Iris pigment epithelial cell (primary cell): Measurements from ENCODE around the gene HDAC4.

Experiments
- DNase-seq: peaks from one replicate; pipeline ENCODE4 v3.0.0-alpha.2; 2011; ENCODE audit warnings: low read depth

The HDAC4 gene

GRCh38 chr2:239200646-239201530, 199.9 kb downstream of the HDAC4 start:
- DNase-seq = no peak

- DNase-seq = peak; percentile 63
These were observed 201.6 kb downstream of the HDAC4 start for GRCh38 chr2:239199041-239199768.

- no peak for DNase-seq
These were observed 202.6 kb downstream of the HDAC4 start for GRCh38 chr2:239198221-239198620.

- DNase-seq = no peak
These were observed 203.7 kb downstream of the HDAC4 start for GRCh38 chr2:239197146-239197545.

- no peak for DNase-seq
These were observed 204.3 kb downstream of the HDAC4 start for GRCh38 chr2:239196474-239197021.

- DNase-seq = no peak
These were observed 204.8 kb downstream of the HDAC4 start for GRCh38 chr2:239195992-239196391.

GRCh38 chr2:239195318-239195871, 205.4 kb downstream of the HDAC4 start:
- no peak for DNase-seq

- no peak for DNase-seq
These were observed 206.0 kb downstream of the HDAC4 start for GRCh38 chr2:239194731-239195317.

GRCh38 chr2:239193925-239194677, 206.7 kb downstream of the HDAC4 start:
- DNase-seq = peak; percentile 5

GRCh38 chr2:239193401-239193811, 207.4 kb downstream of the HDAC4 start:
- no peak for DNase-seq

- DNase-seq = no peak
These were observed 207.8 kb downstream of the HDAC4 start for GRCh38 chr2:239192975-239193374.

- DNase-seq = no peak
These were observed 208.4 kb downstream of the HDAC4 start for GRCh38 chr2:239192456-239192855.

- no peak for DNase-seq
These were observed 209.6 kb downstream of the HDAC4 start for GRCh38 chr2:239190921-239191885.

GRCh38 chr2:239190361-239190760, 210.5 kb downstream of the HDAC4 start:
- DNase-seq = no peak

- DNase-seq = no peak
These were observed 211.1 kb downstream of the HDAC4 start for GRCh38 chr2:239189711-239190131.

- no peak for DNase-seq
These were observed 212.3 kb downstream of the HDAC4 start for GRCh38 chr2:239188536-239188935.

- no peak for DNase-seq
These were observed 213.2 kb downstream of the HDAC4 start for GRCh38 chr2:239187464-239188253.

GRCh38 chr2:239186516-239187357, 214.1 kb downstream of the HDAC4 start:
- no peak for DNase-seq
